GM19240 (cell line): Measurements from ENCODE around the gene PACRGL.

ENCODE experiments used
- DNase-seq: peaks from one replicate; pipeline ENCODE4 v3.0.0; 2011; ENCODE audit warnings: low spot score; ENCODE audit not compliant: insufficient read length

The PACRGL gene

GRCh38 chr4:20700007-20700761, at the start of gene PACRGL:
Gene PACRGL, plus strand, starts transcription at chr4:20700458. Its CDS starts 4,024 bp downstream, at chr4:20704482.
- DNase-seq = peak; percentile 50

- no peak for DNase-seq
These were observed 47.9 kb upstream of the PACRGL start for GRCh38 chr4:20652226-20652885.

GRCh38 chr4:20658456-20658855, 41.8 kb upstream of the PACRGL start:
- DNase-seq = no peak

GRCh38 chr4:20662851-20663250, 37.4 kb upstream of the PACRGL start:
- DNase-seq = no peak

- no peak for DNase-seq
These were observed 34.0 kb upstream of the PACRGL start for GRCh38 chr4:20666012-20666860.

GRCh38 chr4:20672262-20672661, 28.0 kb upstream of the PACRGL start:
- DNase-seq = no peak

- DNase-seq = no peak
These were observed 24.5 kb upstream of the PACRGL start for GRCh38 chr4:20675786-20676185.

- DNase-seq = no peak
These were observed 23.6 kb upstream of the PACRGL start for GRCh38 chr4:20676501-20677197.

- DNase-seq = no peak
These were observed 21.9 kb upstream of the PACRGL start for GRCh38 chr4:20678400-20678799.

- DNase-seq = no peak
These were observed 20.3 kb upstream of the PACRGL start for GRCh38 chr4:20679951-20680350.

- DNase-seq = no peak
These were observed 19.5 kb upstream of the PACRGL start for GRCh38 chr4:20680736-20681135.

- DNase-seq = no peak
These were observed 19.0 kb upstream of the PACRGL start for GRCh38 chr4:20681271-20681670.

GRCh38 chr4:20682853-20683252, 17.4 kb upstream of the PACRGL start:
- no peak for DNase-seq

GRCh38 chr4:20683766-20684165, 16.5 kb upstream of the PACRGL start:
- no peak for DNase-seq

- DNase-seq = peak; percentile 1
These were observed 15.2 kb upstream of the PACRGL start for GRCh38 chr4:20684852-20685763.

GRCh38 chr4:20687864-20688263, 12.4 kb upstream of the PACRGL start:
- no peak for DNase-seq

- DNase-seq = no peak
These were observed 3.4 kb upstream of the PACRGL start for GRCh38 chr4:20696815-20697214.

- no peak for DNase-seq
These were observed 1.9 kb upstream of the PACRGL start for GRCh38 chr4:20698382-20698781.

- DNase-seq = no peak
These were observed 1.4 kb upstream of the PACRGL start for GRCh38 chr4:20698820-20699219.

GRCh38 chr4:20711335-20711734, 11.1 kb downstream of the PACRGL start:
- no peak for DNase-seq
